ENCODE results near the gene ITPR2. TPM values are rescaled to one million over a fixed set of nuclear protein-coding genes. Genes with fewer than 3 reads are reported as not detected.

Gene ITPR2
- total RNA-seq, 2 experiments from 2014 or later, result 28.8 to 29.9 TPM

DNA sequence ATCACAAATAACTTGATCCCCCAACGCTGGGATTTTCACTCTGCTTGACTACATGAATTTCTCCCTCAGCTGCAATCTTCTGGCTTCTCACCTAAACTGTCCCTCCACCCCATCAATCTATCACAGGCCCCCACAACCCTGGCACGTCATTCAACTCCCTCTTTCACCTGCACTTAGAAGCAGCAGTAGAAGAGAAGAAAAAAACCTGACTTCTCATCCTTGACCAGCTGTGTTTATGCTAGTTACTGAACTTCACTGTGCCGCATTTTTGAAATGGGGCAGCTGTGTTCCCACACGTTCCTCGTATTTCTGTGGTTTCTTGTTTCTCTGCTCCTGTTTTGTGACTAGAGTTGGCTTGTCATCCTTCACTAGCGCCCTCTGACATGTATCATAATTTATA, 35.0 kb downstream of the ITPR2 start:
- Mint-ChIP-seq H3K36me3 (ENCODE audit: low read depth) (no peaks in the 10 kb centered on the region), H3K4me3 (no peak overlapping the region), H3K9me3 (no peaks in the 10 kb centered on the region), H3K27me3 (no peaks in the 10 kb centered on the region), H3K4me1 (ENCODE audit: low read depth) (peaks cover 30% of the 10 kb centered on the region), H3K27ac (no peak overlapping the region)
- ATAC-seq (ENCODE audit: poor library complexity) (no peak), DNase-seq (no peak)
- Histone ChIP-seq H3K27ac (ENCODE audit: low read depth in 1 of 2, low read length in 2 of 2) (no peak overlapping the region), H3K4me3 (ENCODE audit: low read length) (no peak overlapping the region), H3K36me3 (ENCODE audit: insufficient read depth, low read length) (no peaks in the 10 kb centered on the region), H3K4me1 (ENCODE audit: insufficient read depth, low read length) (no peaks in the 10 kb centered on the region), H3K27me3 (ENCODE audit: control insufficient read depth in 1 of 2, insufficient read depth in 2 of 2, low read length in 2 of 2) (no peaks in the 10 kb centered on the region), H3K9me3 (ENCODE audit: control insufficient read depth in 1 of 2, insufficient read depth in 1 of 2, low read length in 2 of 2) (peaks cover 0 to 4% of the 10 kb centered on the region in 2 experiments)
- TF ChIP-seq CTCF (IDR thresholded peaks at IDR 0.05), result no peak
- ChIA-PET CTCF (no interaction called here), POLR2A (no interaction called here)
- intact Hi-C loops (cut with DNase I, micrococcal nuclease), result no loop called here

- CTCF ChIA-PET, result no interaction called here
These were observed 37.1 kb downstream of the ITPR2 start for GRCh38 chr12:26795910-26796309.

DNA sequence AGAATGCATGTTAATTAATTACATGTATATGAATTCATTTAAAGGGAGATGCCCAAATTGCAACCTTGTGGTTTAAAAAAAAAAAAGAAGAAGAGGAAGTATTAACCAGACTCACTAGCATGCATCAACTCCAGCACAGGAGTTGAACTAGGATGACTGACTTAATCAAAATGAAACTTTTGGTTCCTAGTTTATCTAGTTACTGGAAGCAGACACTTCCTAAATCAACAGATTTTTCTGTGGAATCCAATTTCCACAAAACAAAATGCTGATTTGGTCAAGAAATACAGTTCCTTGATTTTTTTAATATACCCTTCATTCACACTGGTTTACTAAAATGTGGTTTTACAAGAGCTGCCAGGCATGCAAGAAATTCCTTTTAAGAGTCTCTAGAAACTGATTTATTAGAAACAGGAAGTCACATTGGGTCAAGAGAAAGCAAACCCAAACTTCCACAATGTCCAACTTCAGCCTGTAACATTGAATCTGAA, 41.6 kb downstream of the ITPR2 start:
- no peaks in the 10 kb centered on the region for H3K9me3 Mint-ChIP-seq
- H3K4me1 ChIP-seq (ENCODE audit: insufficient read depth, low read length), result no peaks in the 10 kb centered on the region
- ChIA-PET POLR2A (no interaction called here), CTCF (no interaction called here)
- no peak overlapping the region for H3K27ac Mint-ChIP-seq
- H3K9me3 ChIP-seq (ENCODE audit: control insufficient read depth in 1 of 2, insufficient read depth in 1 of 2, low read length in 2 of 2), result no peaks in the 10 kb centered on the region
- DNase-seq, result peak in 3 of 14 experiments; percentile 15 to 52 (median 45)
- peaks cover 42% of the 10 kb centered on the region for H3K4me1 Mint-ChIP-seq (ENCODE audit: low read depth)
- peaks cover 30% of the 10 kb centered on the region for H3K36me3 Mint-ChIP-seq (ENCODE audit: low read depth)
- no peak overlapping the region for H3K27ac ChIP-seq (ENCODE audit: low read depth in 1 of 2, low read length in 2 of 2)
- ATAC-seq (ENCODE audit: poor library complexity), result no peak
- TF ChIP-seq CTCF (IDR thresholded peaks at IDR 0.05), result no peak
- H3K4me3 ChIP-seq (ENCODE audit: low read length), result no peak overlapping the region
- no peaks in the 10 kb centered on the region for H3K27me3 ChIP-seq (ENCODE audit: control insufficient read depth in 1 of 2, insufficient read depth in 2 of 2, low read length in 2 of 2)
- H3K4me3 Mint-ChIP-seq, result no peak overlapping the region
- no peaks in the 10 kb centered on the region for H3K27me3 Mint-ChIP-seq
- H3K36me3 ChIP-seq (ENCODE audit: insufficient read depth, low read length), result peaks cover 7% of the 10 kb centered on the region
- intact Hi-C loops (cut with DNase I, micrococcal nuclease), result no loop called here

More at GRCh38 chr12:26795910-26796309, 37.1 kb downstream of the ITPR2 start:
- no peak for TF ChIP-seq CTCF (IDR thresholded peaks at IDR 0.05)
- Mint-ChIP-seq H3K9me3 (no peaks in the 10 kb centered on the region), H3K36me3 (ENCODE audit: low read depth) (no peaks in the 10 kb centered on the region), H3K4me3 (no peak overlapping the region), H3K4me1 (ENCODE audit: low read depth) (peaks cover 45% of the 10 kb centered on the region), H3K27ac (no peak overlapping the region), H3K27me3 (no peaks in the 10 kb centered on the region)
- DNase-seq (no peak), ATAC-seq (ENCODE audit: poor library complexity) (no peak)
- Histone ChIP-seq H3K27me3 (ENCODE audit: control insufficient read depth in 1 of 2, insufficient read depth in 2 of 2, low read length in 2 of 2) (no peaks in the 10 kb centered on the region), H3K27ac (ENCODE audit: low read depth in 1 of 2, low read length in 2 of 2) (no peak overlapping the region), H3K36me3 (ENCODE audit: insufficient read depth, low read length) (no peaks in the 10 kb centered on the region), H3K4me3 (ENCODE audit: low read length) (no peak overlapping the region), H3K9me3 (ENCODE audit: control insufficient read depth in 1 of 2, insufficient read depth in 1 of 2, low read length in 2 of 2) (peaks cover 0 to 3% of the 10 kb centered on the region in 2 experiments), H3K4me1 (ENCODE audit: insufficient read depth, low read length) (no peaks in the 10 kb centered on the region)
- intact Hi-C loops (cut with DNase I, micrococcal nuclease), result no loop called here
- POLR2A ChIA-PET, result no interaction called here
